Adipocyte (in vitro differentiated cells): Measurements from ENCODE around the gene TSPAN32.
"Not testable (repeated sequence)": the region's sequence is repeated elsewhere in the genome, so short reads cannot be mapped to it uniquely, and the experiment has no call there.

ENCODE experiments used
- DNase-seq: peaks from one replicate; pipeline ENCODE4 v3.0.0-alpha.2; 2015; ENCODE audit warnings: low read depth
- H3K27me3 ChIP-seq: replicated peaks from 2 replicates; pipeline ENCODE4 v1.7.0; 2013; ENCODE audit warnings: mild to moderate bottlenecking, low read length, moderate library complexity; ENCODE audit not compliant: control insufficient read depth, insufficient read depth
- H3K36me3 ChIP-seq: 2 replicates; pipeline ENCODE4 v1.7.0; 2013; ENCODE audit warnings: low read length, mild to moderate bottlenecking, moderate library complexity; ENCODE audit not compliant: control insufficient read depth, insufficient read depth, severe bottlenecking
- H3K4me1 ChIP-seq: 2 replicates; pipeline ENCODE4 v1.7.0; 2013; ENCODE audit warnings: mild to moderate bottlenecking, low read length, moderate library complexity; ENCODE audit not compliant: control insufficient read depth, insufficient read depth
- H3K4me3 ChIP-seq: 2 replicates; pipeline ENCODE4 v1.7.0; 2013; ENCODE audit warnings: mild to moderate bottlenecking, low read length, moderate library complexity
- H3K9ac ChIP-seq: 2 replicates; pipeline ENCODE4 v1.7.0; 2013; ENCODE audit warnings: mild to moderate bottlenecking, low read length, moderate library complexity
- H3K9me3 ChIP-seq: 2 replicates; pipeline ENCODE4 v1.7.0; 2013; ENCODE audit warnings: mild to moderate bottlenecking, low read length, moderate library complexity; ENCODE audit not compliant: control insufficient read depth

The TSPAN32 gene

DNA sequence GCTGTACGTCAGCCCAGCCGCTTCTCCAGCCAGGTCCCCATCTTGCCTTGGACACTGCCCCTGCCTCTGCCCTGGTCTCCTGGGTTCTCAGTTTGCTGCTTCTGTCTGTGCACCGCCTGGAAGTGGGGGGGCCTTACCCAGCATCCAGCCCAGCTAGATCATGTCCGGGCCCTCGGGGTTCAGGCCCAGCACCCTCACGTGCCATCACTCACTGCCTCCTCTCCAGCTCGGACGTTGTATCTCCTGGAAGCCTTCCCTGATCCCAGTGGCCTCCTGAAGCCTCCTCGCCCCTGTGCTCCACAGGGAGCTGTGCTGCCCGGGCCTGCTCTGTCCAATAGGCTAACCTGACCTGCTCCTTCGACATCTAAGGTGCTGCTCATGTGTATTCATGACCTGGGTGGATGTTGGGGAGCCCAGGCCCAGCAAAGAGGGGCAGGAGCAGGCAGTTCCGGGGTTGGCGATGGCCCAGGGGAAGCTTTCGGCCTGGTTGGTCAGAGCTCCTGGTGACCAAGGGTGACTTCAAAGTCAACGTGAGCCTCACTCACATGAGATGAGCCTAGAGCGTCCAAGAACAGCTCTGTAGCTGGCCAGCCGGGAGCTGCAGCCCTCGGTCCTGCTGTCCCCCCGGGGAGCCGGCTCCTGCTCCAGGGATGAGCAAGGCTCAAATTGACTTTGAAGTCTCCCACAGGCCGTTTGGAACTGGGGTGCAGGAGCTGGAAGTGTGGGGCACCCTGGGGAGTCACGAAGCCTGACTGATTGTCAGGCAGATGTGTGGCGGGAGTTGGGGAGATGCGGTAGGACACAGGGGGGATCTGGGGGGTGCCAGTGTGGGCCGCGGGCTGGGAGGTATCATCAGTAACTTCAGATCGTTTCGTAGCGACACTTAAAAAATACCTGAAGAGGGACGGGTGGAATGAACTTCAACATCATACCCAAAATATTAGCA is 26.2 kb upstream of the TSPAN32 start:
- H3K27me3 ChIP-seq, result peaks cover 65% of the 10 kb centered on the region
- no peak overlapping the region for H3K9ac ChIP-seq
- H3K9me3 ChIP-seq, result peaks cover 17% of the 10 kb centered on the region
- H3K4me1 ChIP-seq, result peaks cover 4% of the 10 kb centered on the region
- DNase-seq, result no peak
- no peaks in the 10 kb centered on the region for H3K36me3 ChIP-seq
- H3K4me3 ChIP-seq, result no peak overlapping the region

DNA sequence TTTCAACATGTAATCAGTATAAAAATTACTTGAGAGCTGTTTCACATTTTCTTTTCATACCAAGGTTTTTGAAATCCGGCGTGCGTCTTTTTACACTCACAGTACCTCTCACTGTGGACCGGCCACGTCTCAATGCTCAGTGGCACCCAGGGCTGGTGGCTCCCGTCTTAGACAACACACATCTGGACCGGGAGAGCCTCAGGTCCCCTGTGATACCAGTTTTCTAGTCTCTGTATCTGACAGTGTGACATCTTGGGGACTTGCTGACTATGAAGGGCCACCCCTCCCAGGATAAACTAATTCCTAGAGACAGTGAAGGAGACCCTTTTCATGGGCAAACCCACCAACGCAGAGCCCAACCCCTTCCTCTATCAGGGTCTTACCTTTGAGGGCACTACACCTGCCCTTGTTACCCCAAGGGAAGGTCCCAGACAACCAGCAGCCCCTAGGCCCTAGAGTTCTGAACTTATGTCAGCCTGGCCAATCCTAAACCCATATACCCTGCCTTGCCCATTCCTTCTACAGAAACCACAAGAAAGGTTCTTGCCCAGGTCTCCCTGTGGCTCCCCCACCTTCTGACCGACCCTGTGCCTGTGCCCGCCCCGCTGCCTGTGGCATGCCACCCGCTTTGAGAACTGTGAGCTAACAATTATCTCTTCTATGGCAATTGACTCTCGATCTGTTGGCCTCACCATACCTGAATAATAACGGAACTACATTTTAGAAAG is 25.4 kb upstream of the TSPAN32 start:
- no peak for DNase-seq
- Histone ChIP-seq H3K9ac (no peak overlapping the region), H3K36me3 (no peaks in the 10 kb centered on the region), H3K4me3 (no peak overlapping the region), H3K9me3 (peaks cover 21% of the 10 kb centered on the region), H3K4me1 (peaks cover 4% of the 10 kb centered on the region), H3K27me3 (peaks cover 64% of the 10 kb centered on the region)

DNA sequence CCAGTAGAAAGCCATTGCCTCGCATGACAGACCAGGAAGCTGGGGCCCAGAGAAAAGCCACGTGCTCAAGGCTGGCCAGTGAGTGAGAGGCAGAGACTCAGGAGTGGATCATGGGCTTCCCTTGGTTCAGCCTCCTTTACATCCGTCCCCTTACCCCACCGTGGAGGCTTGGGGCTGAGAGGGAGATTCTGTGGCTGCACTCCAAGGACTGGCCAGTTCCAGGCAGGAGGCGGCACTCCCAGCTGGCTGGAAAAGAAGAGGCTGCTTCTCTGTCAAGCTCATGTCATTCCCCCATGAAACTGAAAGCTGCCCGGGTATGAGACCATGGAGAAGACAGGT is 24.8 kb upstream of the TSPAN32 start:
- H3K9ac ChIP-seq, result no peak overlapping the region
- DNase-seq, result no peak
- peaks cover 58% of the 10 kb centered on the region for H3K27me3 ChIP-seq
- H3K4me3 ChIP-seq, result no peak overlapping the region
- peaks cover 4% of the 10 kb centered on the region for H3K4me1 ChIP-seq
- peaks cover 24% of the 10 kb centered on the region for H3K9me3 ChIP-seq
- no peaks in the 10 kb centered on the region for H3K36me3 ChIP-seq

DNA sequence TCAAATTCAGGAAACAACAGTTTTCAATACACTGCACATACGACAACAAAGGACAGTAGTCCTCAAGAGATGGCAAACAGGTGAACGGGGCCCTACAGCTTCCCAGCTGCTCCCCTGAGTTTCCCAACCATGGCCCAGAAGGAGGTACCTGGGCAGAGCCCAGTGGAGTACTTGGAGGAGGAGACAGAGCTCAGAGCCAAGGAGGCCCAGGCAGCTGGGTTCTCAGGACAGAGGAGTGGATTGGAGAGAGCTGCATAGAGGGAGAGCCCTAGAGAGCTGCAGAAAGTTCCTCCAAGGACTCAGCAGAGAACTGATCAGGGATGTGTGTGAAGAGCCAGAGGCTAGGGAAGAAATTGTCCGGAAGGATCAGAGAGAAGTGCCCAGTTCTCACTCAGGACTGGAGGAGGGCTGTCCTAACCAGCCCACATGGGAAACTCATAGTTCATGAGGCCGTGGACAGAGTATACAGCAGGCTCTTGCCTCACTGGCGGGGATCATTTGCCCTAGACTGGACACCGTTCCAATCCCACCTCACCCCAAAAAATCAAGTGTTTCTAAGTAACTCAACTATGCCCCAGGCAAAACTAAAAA is 23.8 kb upstream of the TSPAN32 start:
- Histone ChIP-seq H3K9me3 (peaks cover 34% of the 10 kb centered on the region), H3K4me3 (no peak overlapping the region), H3K27me3 (peaks cover 49% of the 10 kb centered on the region), H3K9ac (no peak overlapping the region), H3K36me3 (no peaks in the 10 kb centered on the region), H3K4me1 (peaks cover 4% of the 10 kb centered on the region)
- DNase-seq, result no peak

DNA sequence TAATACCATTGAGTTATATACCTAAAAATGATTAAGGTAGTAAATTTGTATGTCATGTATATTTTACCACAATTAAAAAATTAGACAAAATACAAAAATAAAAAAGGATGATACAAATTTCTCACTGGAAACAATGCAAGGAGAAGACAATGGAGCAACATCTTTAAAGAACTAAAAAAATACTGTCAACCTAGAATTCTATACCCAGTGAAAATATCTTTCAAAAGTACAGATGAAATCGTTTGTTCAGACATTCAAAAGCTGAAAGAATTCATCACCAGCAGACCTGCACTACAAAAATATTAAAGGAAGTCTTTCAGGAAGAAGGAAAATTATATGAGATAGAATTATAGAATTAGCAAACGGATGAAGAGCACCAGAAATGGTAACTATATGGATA is 21.6 kb upstream of the TSPAN32 start:
- H3K27me3 ChIP-seq, result peaks cover 51% of the 10 kb centered on the region
- peaks cover 4% of the 10 kb centered on the region for H3K4me1 ChIP-seq
- H3K36me3 ChIP-seq, result no peaks in the 10 kb centered on the region
- H3K9ac ChIP-seq, result no peak overlapping the region
- no peak overlapping the region for H3K4me3 ChIP-seq
- H3K9me3 ChIP-seq, result peaks cover 37% of the 10 kb centered on the region
- DNase-seq, result no peak

DNA sequence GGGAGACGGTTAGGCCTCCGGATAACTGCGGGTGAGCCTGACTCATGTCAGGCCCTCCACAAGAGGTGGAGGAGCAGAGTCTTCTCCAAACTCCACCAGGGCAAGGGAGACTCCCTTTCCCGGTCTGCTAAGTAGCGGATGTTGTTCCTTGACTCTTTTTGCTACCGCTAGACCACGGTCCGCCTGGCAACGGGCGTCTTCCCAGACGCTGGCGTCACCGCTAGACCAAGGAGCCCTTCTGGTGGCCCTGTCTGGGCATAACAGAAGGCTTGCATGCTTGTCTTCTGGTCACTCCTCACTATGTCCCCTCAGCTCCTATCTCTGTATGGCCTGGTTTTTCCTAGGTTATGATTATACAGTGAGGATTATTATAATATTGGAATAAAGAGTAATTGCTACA is 15.5 kb upstream of the TSPAN32 start:
- not testable (repeated sequence) for H3K4me1 ChIP-seq, H3K36me3 ChIP-seq, DNase-seq, H3K9ac ChIP-seq, H3K4me3 ChIP-seq
- H3K9me3 ChIP-seq, result peaks cover 21% of the 10 kb centered on the region
- H3K27me3 ChIP-seq, result peaks cover 51% of the 10 kb centered on the region

DNA sequence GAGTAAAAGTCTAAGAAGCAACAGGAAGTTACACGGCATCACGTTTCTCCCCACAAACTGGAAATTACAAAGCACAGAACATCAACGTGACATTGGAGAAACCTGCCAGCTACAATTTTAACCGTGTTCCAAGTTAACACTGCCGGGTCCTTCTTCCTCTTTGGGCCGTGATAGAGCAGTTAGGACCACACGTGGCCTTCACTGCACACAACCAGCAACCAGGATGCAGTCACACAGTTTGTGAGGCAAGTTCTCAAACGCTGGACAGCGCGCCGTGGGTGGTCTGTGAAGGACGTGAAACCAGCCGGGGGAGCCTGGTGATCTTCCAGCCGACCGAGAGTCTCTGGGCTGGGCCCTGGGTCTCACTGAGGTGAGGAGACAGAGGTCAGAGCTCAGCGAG is 14.7 kb upstream of the TSPAN32 start:
- DNase-seq, result no peak
- Histone ChIP-seq H3K27me3 (peaks cover 51% of the 10 kb centered on the region), H3K9me3 (peaks cover 18% of the 10 kb centered on the region), H3K36me3 (no peaks in the 10 kb centered on the region), H3K4me3 (no peak overlapping the region), H3K4me1 (no peaks in the 10 kb centered on the region), H3K9ac (no peak overlapping the region)

DNA sequence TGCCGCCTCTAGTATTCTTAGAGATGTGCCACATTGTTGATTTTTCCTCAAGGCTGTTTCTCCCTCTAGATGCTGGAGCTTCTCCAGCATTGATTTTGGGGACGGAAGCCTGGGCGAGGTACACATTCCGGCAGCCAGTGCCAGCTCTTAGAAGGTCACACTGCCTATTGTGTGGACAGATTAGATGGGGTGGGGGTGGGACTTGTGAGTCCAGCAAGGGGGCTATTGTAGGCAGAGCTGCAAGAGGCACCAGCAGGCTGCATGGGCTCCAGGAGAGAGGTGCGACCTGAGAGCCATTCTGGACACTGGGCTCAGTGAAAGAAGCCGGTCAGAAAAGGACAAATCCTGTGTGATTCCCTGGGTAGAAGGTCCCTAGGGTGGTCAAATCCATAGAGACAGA is 12.5 kb upstream of the TSPAN32 start:
- Histone ChIP-seq H3K4me1 (no peaks in the 10 kb centered on the region), H3K9ac (no peak overlapping the region), H3K36me3 (no peaks in the 10 kb centered on the region), H3K27me3 (peaks cover 57% of the 10 kb centered on the region), H3K4me3 (no peak overlapping the region), H3K9me3 (no peaks in the 10 kb centered on the region)
- DNase-seq, result no peak

DNA sequence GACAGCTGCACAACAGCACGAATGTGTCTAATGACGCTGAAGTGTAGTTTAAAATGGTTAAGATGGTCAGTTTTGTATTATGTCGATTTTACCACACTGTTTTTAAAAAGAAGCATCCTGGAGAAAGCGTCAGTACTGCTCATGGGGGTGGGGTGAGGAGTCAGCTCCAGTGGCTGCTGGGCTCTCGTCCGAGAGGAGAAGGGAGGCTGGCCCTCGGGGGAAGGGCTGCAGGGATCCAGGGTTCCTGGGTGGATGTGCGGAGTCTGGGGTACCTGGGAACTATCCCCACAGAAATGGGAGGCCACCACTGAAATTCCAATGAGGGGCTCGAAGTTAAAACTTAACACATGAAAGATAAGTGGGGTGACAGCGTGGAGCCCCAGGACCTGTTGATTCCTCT is 12.0 kb upstream of the TSPAN32 start:
- H3K36me3 ChIP-seq, result no peaks in the 10 kb centered on the region
- no peaks in the 10 kb centered on the region for H3K4me1 ChIP-seq
- H3K9me3 ChIP-seq, result no peaks in the 10 kb centered on the region
- H3K4me3 ChIP-seq, result no peak overlapping the region
- DNase-seq, result no peak
- H3K27me3 ChIP-seq, result peaks cover 57% of the 10 kb centered on the region
- no peak overlapping the region for H3K9ac ChIP-seq

DNA sequence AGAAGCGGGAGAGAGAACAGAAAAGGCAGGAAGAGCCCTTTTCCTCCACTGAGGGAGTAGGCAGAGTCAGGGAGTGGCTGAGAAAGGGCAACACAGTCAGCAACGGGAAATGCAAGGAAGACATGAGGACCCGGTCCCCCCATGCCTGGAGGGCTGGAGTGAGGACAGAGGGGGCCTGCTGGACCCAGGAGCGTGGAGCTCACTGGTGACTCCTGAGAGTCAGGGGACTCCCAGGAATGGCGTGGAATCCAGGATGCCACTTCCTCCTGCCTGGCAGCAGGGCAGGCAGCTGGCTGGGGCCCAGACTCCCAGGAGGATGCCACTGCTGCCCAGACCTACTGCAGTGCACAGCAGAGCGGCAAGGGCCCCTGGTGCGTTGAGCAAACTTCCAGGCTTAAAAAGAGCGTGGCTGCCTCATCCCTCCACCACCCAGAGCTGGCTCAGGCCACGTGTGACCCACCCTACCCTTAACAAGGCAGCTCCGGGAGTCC is 11.4 kb upstream of the TSPAN32 start:
- Histone ChIP-seq H3K4me1 (no peaks in the 10 kb centered on the region), H3K4me3 (no peak overlapping the region), H3K36me3 (no peaks in the 10 kb centered on the region), H3K9me3 (no peaks in the 10 kb centered on the region), H3K27me3 (peaks cover 52% of the 10 kb centered on the region), H3K9ac (no peak overlapping the region)
- DNase-seq, result no peak

DNA sequence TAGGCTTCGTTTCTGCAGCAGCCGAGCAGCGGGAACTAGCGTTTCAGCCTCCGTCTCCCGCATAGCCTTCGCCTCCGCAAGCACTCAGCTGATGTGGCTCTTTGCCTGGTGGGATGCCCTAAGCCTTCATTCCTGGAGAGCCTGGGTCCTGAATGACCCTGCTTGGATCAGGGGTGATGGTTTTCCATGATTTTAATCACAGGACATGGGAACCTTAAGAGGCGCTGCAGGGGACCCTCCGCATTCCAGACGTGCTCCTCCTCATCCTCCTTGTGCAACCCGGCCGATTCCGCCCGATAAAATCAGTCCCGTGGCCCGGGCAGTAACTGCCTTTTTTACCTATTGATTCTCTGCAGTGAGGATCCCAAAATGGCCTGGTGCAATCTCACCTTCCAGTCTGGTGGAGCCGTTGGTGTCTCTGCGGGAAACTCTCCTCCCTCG is 8.3 kb upstream of the TSPAN32 start:
- no peak overlapping the region for H3K4me3 ChIP-seq
- no peaks in the 10 kb centered on the region for H3K36me3 ChIP-seq
- no peak for DNase-seq
- H3K4me1 ChIP-seq, result no peaks in the 10 kb centered on the region
- H3K9me3 ChIP-seq, result no peaks in the 10 kb centered on the region
- H3K27me3 ChIP-seq, result peaks cover 52% of the 10 kb centered on the region
- no peak overlapping the region for H3K9ac ChIP-seq
